HEK293T (cell line): ENCODE measurements around the gene SLC39A3.

ENCODE experiments used
- ARNT ChIP-seq: fragments of 450-650 bp; IDR thresholded peaks from 2 replicates; pipeline ENCODE4 v1.6.1; 2017; ENCODE audit warnings: mild to moderate bottlenecking
- BHLHE40 ChIP-seq: fragments of 450-650 bp; IDR thresholded peaks from 2 replicates; pipeline ENCODE4 v1.6.1; 2016; ENCODE audit warnings: mild to moderate bottlenecking, moderate library complexity, borderline replicate concordance
- ELF4 ChIP-seq: fragments of 450-650 bp; IDR thresholded peaks from 2 replicates; pipeline ENCODE4 v1.6.1; 2017; ENCODE audit warnings: antibody characterized with exemption
- SP1 ChIP-seq: fragments of 450-650 bp; IDR thresholded peaks from 2 replicates; pipeline ENCODE4 v1.6.1; 2017
- TARDBP ChIP-seq: fragments of 450-650 bp; IDR thresholded peaks from 2 replicates; pipeline ENCODE4 v1.6.1; 2016

DNA sequence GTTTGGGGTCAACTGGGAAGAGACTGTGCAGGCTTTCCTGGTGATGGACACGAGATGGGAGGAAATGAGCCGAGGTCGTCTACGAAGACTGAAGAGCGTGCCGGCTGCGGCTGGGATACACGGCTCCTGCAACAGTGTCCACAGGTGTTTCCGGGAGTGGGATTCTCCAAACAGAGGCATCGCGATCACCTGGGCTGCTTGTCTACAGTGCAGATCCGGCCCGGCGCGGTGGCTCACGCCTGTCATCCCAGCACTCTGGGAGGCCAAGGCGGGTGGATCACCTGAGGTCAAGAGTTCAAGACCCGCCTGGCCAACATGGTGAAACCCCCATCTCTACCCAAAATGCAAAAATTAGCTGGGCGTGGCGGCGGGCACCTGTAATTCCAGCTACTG is 11.6 kb upstream of the SLC39A3 start:
- TF ChIP-seq TARDBP (no peak), ELF4 (no peak), SP1 (no peak), ARNT (no peak), BHLHE40 (no peak)
